Cardiac muscle cell (in vitro differentiated cells and primary cell): ENCODE results near the gene ZNF195. TPM values are rescaled to one million over a fixed set of nuclear protein-coding genes. Genes with fewer than 3 reads are reported as not detected.

Experiments used
- DNase-seq, 2 donors: peaks; one replicate each; pipeline versions ENCODE4 v3.0.0 to v3.0.0-alpha.2; 2010 to 2017; ENCODE audit warnings: low read depth in 1 of 2, low spot score in 1 of 2
- H3K27ac ChIP-seq: fragments of 200-600 bp; sonication (generic); 2 replicates; pipeline ENCODE4 v1.5.1; 2016
- H3K27me3 ChIP-seq: fragments of 200-600 bp; sonication (generic); 2 replicates; pipeline ENCODE4 v1.6.0; 2016; ENCODE audit warnings: control low read depth
- H3K36me3 ChIP-seq: fragments of 200-600 bp; sonication (generic); 2 replicates; pipeline ENCODE4 v1.5.1; 2016; ENCODE audit warnings: control low read depth
- H3K4me1 ChIP-seq: fragments of 200-600 bp; sonication (generic); 2 replicates; pipeline ENCODE4 v1.8.1; 2017; ENCODE audit warnings: low read depth, mild to moderate bottlenecking, mixed run types
- H3K4me3 ChIP-seq: fragments of 200-600 bp; sonication (generic); 2 replicates; pipeline ENCODE4 v1.5.1; 2016; ENCODE audit warnings: mild to moderate bottlenecking
- H3K9me3 ChIP-seq: fragments of 200-600 bp; sonication (generic); 2 replicates; pipeline ENCODE4 v1.5.1; 2017; ENCODE audit warnings: low read depth, mild to moderate bottlenecking, control low read depth
- CTCF ChIP-seq: IDR thresholded peaks from 2 replicates; pipeline ENCODE4 v1.5.1; 2012; ENCODE audit warnings: low read depth, mild to moderate bottlenecking, low read length
- polyA plus RNA-seq: library from polyadenylated mRNA; unstranded; fragments of >200 nt; fragmentation: Nextera tagmentation; extraction: Ambion mirVana; gene quantifications from 2 replicates; pipeline ENCODE4 v1.2.1, GENCODE V29; 2016
- total RNA-seq: library from RNA; depleted of rRNA; stranded (reverse); fragments of >200 nt; gene quantifications from 2 replicates; pipeline ENCODE4 v1.2.3, GENCODE V29; 2016

ZNF195 gene
- total and polyA plus RNA-seq, 2 experiments from 2014 or later = 35.1 to 35.5 TPM

DNA sequence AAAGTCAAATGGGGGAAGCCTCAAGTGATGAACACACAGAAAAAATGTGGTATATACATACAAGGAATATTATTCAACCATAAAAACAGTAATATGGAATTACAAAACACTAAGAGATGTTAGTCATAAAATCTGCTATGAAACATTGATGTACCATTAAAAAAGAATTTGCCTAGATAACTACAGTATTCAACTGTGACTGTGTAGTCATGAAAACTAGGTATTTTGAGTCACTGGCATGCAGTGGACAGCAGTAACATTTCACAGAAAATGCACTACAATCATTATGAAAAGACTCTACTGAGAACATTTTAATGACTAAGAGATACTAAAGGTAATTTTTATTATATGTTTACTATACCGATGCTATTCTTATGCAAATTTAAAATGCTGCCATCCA, 11.7 kb downstream of the ZNF195 start:
- no peak for TF ChIP-seq CTCF
- no peak overlapping the region for H3K27ac ChIP-seq
- no peaks in the 10 kb centered on the region for H3K4me1 ChIP-seq
- H3K27me3 ChIP-seq = no peaks in the 10 kb centered on the region
- no peak for DNase-seq
- H3K36me3 ChIP-seq = peaks cover 81% of the 10 kb centered on the region
- H3K4me3 ChIP-seq = no peak overlapping the region
- no peaks in the 10 kb centered on the region for H3K9me3 ChIP-seq

- DNase-seq = no peak
- Histone ChIP-seq H3K4me1 (no peaks in the 10 kb centered on the region), H3K4me3 (no peak overlapping the region), H3K9me3 (peaks cover 7% of the 10 kb centered on the region), H3K36me3 (peaks cover 47% of the 10 kb centered on the region), H3K27me3 (no peaks in the 10 kb centered on the region), H3K27ac (no peak overlapping the region)
- TF ChIP-seq CTCF = no peak
Observed at GRCh38 chr11:3359092-3359824, 19.7 kb downstream of the ZNF195 start.

- Histone ChIP-seq H3K4me1 (no peaks in the 10 kb centered on the region), H3K27me3 (no peaks in the 10 kb centered on the region), H3K9me3 (peaks cover 7% of the 10 kb centered on the region), H3K36me3 (peaks cover 36% of the 10 kb centered on the region), H3K27ac (no peak overlapping the region), H3K4me3 (no peak overlapping the region)
- no peak for DNase-seq
- TF ChIP-seq CTCF = no peak
Observed at GRCh38 chr11:3357994-3358676, 20.8 kb downstream of the ZNF195 start.

- no peak overlapping the region for H3K27ac ChIP-seq
- H3K27me3 ChIP-seq = no peaks in the 10 kb centered on the region
- no peak for DNase-seq
- no peak overlapping the region for H3K4me3 ChIP-seq
- peaks cover 33% of the 10 kb centered on the region for H3K36me3 ChIP-seq
- no peak for TF ChIP-seq CTCF
- peaks cover 7% of the 10 kb centered on the region for H3K9me3 ChIP-seq
- no peaks in the 10 kb centered on the region for H3K4me1 ChIP-seq
Observed at GRCh38 chr11:3357302-3357701, 21.6 kb downstream of the ZNF195 start.

DNA sequence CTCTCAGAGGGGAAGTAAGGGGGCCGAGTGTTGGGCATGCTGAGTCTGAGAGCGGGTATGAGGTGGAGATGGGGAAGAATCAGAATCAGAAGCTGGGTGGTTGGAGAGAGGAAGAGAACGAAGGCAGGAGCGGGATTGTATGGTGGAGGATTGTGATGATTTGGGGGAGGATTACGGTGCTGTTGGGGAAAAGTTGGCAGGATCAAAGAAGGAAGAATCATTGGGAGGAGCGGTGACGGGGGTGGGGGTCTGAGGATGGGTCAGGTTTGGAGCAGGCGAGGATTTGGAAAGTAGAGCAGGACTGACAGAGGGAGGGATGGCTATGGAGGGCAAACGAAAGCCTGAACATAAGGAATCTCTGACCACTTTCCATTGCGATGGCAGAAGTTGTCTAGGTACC, 22.1 kb downstream of the ZNF195 start:
- DNase-seq = no peak
- no peak overlapping the region for H3K27ac ChIP-seq
- H3K4me3 ChIP-seq = no peak overlapping the region
- H3K36me3 ChIP-seq = peaks cover 28% of the 10 kb centered on the region
- peaks cover 7% of the 10 kb centered on the region for H3K9me3 ChIP-seq
- no peaks in the 10 kb centered on the region for H3K4me1 ChIP-seq
- no peaks in the 10 kb centered on the region for H3K27me3 ChIP-seq
- TF ChIP-seq CTCF = no peak
